Erythroblast (primary cell): Measurements from ENCODE around the gene FTL.
A peak's percentile ranks its signal among the peaks of the same experiment; 100 is the strongest.

ENCODE experiments used
- GATA1 ChIP-seq: IDR thresholded peaks from 2 replicates; pipeline ENCODE4 v1.6.1; 2011; ENCODE audit warnings: low read depth, mild to moderate bottlenecking, control low read depth, low read length, moderate library complexity
- POLR2A ChIP-seq: IDR thresholded peaks from 2 replicates; pipeline ENCODE4 v1.6.1; 2011; ENCODE audit warnings: mild to moderate bottlenecking, low read length

DNA sequence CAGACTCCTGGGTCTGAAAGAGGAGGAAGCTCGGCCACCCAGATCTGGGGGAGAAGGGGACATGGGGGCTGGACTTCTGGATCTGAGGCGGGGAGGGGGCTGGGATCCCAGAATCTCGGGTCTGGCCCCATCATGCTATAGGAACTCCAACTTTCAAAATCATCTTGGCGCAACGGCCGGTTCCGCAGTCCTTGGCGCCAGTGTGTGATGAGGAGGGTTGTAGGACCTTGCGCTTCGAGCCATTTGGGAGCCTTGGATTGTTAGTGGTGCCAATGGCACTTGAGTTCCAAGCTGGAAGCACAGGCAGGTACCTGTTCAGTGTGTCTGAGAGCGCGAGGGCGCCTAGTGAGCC, 28.9 kb downstream of the FTL start:
- peak; percentile 66 for TF ChIP-seq POLR2A
- no peak for TF ChIP-seq GATA1
